Measurements from ENCODE around the gene CAGE1.
A peak's percentile ranks its signal among the peaks of the same experiment; 100 is the strongest.

The CAGE1 gene

DNA sequence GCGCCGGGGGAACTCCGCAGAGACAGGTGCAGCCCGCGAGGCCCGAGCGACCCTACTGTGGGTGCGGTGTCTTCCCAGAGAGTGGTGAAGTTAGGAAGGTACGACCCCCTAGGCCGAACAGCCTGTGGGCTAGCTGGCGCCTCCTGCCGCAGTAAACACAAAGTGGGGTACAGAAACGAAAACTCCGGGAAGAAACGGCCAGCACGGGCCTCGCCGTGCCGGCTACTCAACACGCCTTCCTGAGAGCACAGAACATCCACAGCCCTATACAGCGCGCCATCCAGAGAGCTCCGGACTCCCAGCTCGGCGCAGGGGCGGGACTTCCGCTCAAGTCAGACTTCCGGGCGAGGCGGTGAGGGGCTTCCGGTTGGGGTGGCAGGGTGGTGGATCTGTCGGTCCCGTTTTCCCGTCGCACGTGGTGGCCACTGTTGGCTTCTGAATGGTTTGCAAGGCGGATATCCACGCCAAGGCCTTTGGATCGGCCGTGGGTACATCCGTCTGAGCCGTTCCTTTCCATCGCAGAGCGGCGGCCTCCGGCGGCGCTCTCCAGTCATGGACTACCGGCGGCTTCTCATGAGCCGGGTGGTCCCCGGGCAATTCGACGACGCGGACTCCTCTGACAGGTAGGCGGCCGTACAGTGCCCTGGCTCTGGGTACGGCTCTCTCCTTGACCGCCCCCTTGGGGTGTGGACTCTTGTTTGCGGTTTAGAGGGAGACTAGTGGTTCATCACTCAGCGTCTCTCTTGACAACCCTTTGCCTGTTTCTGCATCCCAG, at the start of gene CAGE1, which contains the start of gene RIOK1:
Gene CAGE1 (minus strand): TSS at position 292 of the 775 bp plus-strand sequence. CDS start 2,569 bp downstream, outside the sequence.
Gene RIOK1 (plus strand): TSS at position 358 of the 775 bp plus-strand sequence. CDS start 195 bp downstream, at position 553.
- peak; percentile 98 for DNase-seq

DNA sequence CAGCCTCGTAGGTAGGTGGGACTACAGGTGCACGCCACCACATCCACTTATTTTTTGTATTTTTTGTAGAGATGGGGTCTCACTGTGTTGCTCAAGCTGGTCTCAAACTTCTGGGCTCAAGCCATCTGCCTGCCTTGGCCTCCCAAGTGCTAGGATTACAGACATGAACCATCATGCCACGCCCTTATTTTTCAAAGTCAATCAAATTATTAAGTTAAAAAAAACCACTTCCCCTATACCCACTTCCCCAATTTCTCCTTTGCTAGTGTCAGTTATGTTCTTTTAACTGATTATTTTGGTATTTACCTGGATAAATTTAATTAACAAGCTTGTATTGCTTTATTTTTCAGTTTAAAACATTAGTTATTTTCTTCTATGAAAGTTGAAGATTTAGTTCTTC, 49.7 kb upstream of the CAGE1 start:
- no peak for DNase-seq

- no peak for DNase-seq
Measured at GRCh38 chr6:7438011-7438410, 48.5 kb upstream of the CAGE1 start.

DNA sequence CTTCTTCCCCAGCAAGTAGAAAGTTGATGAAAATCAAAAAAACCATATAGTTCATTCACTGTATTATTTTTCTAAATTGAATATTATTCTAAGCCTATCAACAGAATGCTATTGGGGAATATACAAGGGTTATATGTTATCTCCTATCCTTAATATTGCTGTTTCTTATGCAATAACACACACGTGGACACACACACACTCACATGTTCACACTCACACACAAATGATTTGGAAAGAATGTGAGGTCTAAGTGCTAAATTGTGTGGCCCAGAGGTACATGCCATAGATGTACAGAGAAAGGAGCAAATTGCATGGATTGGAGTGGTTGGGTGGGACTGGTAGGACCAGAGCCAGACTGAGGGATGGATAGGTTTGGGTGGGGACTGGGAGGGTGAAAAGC, 45.1 kb upstream of the CAGE1 start:
- no peak for DNase-seq

DNA sequence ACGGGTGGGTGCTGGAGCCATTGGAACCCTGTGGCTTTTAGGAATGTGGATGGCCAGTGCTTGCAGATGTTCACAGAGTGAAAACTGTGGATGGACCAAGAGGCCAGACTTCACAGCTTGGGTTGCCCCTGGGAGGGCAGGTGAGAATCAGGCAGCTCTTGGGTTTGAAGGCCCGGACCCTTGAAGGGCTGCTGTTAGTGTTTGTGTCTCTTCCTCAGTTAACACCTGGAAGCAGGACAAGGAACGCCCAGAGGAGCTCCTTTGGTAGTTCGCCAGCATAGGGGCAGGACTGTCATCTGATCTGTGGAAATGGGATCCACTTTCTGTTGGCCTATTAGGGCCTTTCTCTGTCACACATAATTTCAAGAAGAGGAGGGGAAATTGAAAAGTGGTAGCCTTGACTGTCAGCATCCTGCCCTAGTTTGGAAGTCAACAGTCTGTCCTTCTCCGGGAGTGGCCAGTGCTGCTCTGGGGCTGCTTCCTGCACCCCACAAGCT, 43.6 kb upstream of the CAGE1 start:
- no peak for DNase-seq

DNA sequence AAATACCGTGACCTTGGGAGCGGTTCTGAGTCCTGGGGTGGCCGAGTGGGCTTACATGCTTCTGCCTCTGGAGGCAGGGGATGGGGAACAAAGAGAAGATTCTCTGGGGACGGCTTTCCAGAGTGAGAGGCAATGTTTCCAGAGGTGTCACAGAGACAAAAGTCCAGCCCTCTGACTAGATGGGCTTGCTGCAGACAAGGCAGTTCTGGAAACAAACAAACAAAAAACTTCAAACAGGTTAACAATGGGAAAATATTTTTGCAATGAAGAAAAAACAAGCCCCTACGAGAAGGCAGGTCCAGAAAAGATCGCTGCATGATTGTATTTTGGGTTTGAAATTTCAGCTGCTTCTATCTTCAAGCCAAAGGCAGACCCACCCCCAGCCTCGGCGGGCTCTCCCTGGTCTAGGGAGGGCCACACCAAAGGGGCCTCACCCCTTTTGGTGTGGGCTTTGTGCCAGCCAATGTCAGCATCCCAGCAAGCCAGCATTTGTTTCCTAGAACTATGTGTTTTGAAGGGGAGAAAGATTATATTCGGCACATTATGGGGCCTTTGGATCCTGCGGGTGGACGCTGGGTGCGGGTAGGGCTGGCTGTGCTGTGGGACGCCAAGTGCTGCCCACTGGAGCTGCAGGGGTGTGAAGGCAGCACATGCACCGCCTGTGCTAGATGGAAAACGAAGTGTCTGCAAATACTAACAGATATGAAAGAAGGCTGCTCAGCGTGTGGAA, 43.0 kb upstream of the CAGE1 start:
- DNase-seq, result no peak

- no peak for DNase-seq
Measured at GRCh38 chr6:7431674-7432390, 42.3 kb upstream of the CAGE1 start.

- DNase-seq, result no peak
Measured at GRCh38 chr6:7431313-7431673, 41.8 kb upstream of the CAGE1 start.

- DNase-seq, result no peak
Measured at GRCh38 chr6:7426447-7427169, 37.1 kb upstream of the CAGE1 start.

DNA sequence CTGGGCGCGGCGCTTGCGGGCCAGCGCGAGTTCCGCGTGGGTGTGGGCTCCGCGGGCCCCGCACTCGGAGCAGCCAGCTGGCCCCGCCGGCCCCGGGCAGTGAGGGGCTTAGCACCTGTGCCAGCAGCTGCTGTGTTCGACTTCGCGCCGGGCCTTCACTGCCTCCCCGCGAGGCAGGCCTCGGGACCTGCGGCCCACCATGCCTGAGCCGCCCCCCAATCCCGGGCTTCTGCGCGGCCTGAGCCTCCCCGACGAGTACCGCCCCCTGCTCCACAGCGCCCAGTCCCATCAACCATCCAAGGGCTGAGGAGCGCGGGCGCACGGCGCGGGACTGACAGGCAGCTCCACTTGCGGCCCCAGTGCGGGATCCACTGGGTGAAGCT, 36.3 kb upstream of the CAGE1 start:
- DNase-seq, result no peak

DNA sequence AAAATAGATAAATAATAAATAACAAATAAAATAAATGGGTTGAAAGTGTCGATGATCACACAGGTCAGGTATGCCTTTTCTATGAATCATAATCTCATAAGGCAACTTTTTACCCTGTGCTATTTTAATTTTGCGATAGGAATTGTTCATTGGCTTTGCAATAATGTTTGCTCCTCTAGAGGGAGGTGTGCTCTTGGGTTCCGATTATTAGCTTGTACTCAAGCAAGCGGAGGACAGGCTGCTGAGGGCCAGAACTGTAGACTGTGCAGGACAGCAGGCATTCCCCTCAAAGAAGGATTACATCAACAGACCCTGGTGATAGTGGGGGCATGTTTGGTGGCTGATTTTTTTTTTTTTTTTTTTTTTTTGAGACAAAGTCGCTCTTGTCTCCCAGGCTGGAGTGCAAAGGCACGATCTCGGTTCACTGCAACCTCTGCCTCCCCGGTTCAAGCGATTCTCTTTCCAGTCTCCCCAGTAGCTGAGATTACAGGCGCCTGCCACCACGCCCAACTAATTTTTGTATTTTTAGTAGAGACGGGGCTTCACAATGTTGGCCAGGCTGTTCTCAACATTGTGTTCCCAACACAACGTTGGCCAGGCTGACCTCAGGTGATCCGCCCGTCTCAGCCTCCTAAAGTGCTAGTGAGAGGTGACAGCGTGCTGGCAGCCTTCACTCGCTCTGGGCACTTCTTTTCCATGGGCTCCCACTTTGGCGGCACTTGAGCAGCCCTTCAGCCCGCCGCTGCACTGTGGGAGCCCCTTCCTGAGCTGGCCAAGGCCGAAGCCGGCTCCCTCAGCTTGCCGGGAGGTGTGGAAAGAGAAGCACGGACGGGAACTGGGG, 35.6 kb upstream of the CAGE1 start:
- no peak for DNase-seq

DNA sequence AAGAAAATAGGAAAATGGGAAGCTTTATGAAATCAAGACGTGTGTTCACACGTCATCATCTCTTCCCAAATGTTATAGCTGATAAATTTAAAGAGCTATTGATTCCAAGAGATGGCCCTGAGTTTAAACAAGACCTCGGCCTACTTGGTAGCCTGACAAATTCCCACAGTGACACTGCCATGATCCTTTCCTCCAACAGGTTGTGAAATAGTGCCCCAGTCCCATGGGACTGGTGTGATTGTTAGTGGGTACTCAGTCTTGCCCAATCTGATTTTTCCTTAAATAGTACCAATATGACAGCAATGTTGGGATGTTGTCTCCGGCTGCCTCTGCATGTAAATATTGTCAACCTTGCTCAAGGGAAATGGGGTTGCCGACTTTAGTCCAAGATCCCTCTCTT, 34.5 kb upstream of the CAGE1 start:
- no peak for DNase-seq

GRCh38 chr6:7421066-7421465, 31.5 kb upstream of the CAGE1 start:
- no peak for DNase-seq

DNA sequence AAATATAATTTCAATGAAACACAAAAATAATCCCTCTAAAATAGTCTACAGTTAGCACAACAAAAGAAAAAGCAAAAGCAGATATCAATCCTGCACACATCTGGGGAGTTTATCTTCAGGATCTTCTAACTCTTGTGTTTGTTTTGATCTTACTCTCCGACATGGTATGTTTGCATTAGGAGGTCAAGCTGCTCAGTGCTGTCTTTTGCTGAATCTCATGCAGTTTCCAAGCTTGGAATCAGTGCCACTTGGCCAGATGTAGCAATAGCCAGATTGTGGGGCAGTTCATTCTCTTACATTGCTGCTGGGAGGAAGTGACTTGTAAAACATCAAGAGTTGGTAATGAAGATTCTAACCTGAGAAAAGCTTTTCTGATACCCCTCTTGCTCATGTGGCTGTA, 29.5 kb upstream of the CAGE1 start:
- DNase-seq, result no peak

DNA sequence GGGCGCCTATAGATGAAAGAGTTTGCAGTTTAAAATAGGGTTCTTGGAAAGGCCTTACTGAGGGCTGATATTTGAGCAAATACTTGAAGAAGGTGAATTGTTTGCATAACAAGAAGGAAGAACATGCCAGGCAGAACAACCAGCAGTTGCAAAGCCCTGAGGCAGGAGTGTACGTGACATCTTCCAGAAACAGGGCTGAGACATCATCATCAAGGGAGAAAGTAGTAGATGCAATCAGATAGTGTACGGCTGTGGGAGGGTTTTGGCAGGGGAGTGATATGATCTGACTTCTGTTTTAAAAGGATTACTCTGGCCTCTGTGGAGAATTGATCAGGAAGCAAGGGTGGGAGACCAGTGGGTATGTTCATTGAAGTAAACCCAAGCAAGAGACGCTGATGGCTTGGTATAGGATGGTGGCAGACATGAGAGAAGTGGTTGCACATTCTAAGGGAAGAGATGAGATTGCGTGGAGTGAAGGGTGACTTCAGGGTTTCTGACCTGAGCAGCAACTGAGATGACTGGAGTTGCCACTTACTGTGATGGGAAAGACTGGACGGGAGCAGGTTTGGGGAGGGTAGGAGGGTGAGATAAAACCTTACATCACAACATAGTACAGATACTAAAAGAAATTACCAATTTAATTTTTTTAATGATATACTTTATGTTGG, 28.8 kb upstream of the CAGE1 start:
- DNase-seq, result no peak

DNA sequence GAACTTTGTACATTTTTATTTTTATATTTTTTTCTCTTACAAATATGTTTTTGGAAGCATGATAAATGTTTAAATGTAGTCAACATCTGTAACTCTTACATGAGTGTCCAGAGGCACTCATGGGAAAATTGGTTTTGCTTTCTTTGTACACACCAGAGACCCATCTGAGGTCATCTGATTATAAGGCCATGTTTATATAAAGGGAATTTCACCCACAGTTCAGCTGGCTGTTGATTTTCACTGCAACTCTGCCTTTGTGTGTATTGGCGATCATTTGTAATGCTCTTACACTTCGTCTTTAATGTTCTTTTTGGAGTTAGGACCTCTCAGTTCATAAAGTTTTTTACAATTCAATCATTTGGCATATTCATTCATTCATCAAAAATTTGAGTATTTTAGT, 28.1 kb upstream of the CAGE1 start:
- no peak for DNase-seq

GRCh38 chr6:7414811-7415210, 25.3 kb upstream of the CAGE1 start:
- no peak for DNase-seq

DNA sequence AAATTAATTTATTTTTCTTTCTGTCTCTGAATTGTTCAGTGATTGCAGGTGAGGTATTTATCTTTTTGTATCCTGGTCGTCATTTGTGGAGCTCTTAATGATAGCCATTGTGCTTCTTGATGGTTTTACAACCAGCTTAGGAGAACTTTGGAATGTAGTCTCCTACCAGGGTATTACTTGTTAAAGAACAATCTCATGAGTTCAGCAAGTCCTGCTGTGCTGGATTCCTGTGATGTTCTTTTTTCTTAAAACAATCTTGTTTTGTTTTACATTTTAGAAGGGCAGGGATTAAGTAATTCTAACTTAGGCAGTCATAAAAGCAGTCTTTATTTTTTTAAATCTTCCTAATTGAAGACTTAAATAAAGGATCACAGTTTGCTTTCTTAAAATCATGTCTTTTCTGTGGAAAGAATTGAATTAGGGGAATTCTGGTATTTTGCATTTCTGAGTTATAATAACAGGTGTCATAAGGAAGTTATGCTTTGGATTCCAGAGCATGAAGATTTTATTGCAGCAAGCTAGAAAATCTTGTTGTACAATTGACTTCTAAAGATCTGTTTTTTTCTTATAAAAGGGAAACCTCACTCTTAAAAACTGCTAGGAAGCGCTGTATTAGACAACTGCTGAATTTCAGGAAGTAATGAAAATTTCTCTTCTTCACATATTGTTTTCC, 23.7 kb upstream of the CAGE1 start:
- DNase-seq, result no peak

- no peak for DNase-seq
Measured at GRCh38 chr6:7411328-7411727, 21.8 kb upstream of the CAGE1 start.

GRCh38 chr6:7410851-7411250, 21.3 kb upstream of the CAGE1 start:
- DNase-seq, result no peak

- no peak for DNase-seq
Measured at GRCh38 chr6:7409740-7410139, 20.2 kb upstream of the CAGE1 start.
